GM12891 (cell line): ENCODE data around the gene CD276.

ENCODE experiments used
- PAX5 ChIP-seq: IDR thresholded peaks from 2 replicates; pipeline ENCODE4 v1.6.1; 2011; ENCODE audit warnings: low read length, moderate library complexity, mild to moderate bottlenecking; ENCODE audit not compliant: insufficient read depth, severe bottlenecking
- POLR2A ChIP-seq: IDR thresholded peaks from 2 replicates; pipeline ENCODE4 v1.6.1; 2011; ENCODE audit warnings: low read depth, low read length, control low read depth
- POLR2AphosphoS5 ChIP-seq: IDR thresholded peaks from 2 replicates; pipeline ENCODE4 v1.6.1; 2011; ENCODE audit warnings: low read depth, low read length, control low read depth
- POU2F2 ChIP-seq: IDR thresholded peaks from 2 replicates; pipeline ENCODE4 v1.6.1; 2011; ENCODE audit warnings: low read depth, mild to moderate bottlenecking, control low read depth, low read length, moderate library complexity
- SPI1 ChIP-seq: IDR thresholded peaks from 2 replicates; pipeline ENCODE4 v1.6.1; 2011; ENCODE audit warnings: low read depth, low read length, control low read depth
- TAF1 ChIP-seq: IDR thresholded peaks from 2 replicates; pipeline ENCODE4 v1.6.1; 2011; ENCODE audit warnings: low read depth, low read length, control low read depth

DNA sequence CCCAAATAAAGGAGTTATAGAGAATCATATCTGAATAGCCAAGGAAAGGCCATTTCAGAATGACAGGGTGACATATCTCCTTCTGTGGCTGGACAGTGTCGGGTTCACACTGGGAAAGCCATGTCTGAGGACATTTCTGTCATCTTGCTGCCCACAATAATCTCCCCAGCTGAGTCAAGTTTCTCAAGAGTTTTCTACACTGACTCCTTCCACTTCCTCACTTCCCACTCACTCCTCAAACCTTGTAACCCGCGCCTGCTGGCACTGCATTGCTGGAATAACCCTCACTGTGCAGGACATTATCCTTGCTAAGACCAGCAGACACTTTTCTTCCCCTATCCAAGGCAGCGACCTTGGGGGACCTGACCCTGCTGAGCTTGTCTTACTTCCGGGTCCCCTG lies 74.3 kb downstream of the CD276 start:
- no peak for TF ChIP-seq POLR2A
- no peak for TF ChIP-seq TAF1
- no peak for TF ChIP-seq POLR2AphosphoS5
- TF ChIP-seq POU2F2 = no peak
- TF ChIP-seq PAX5 = no peak
- TF ChIP-seq SPI1 = no peak
